Dedifferentiated amniotic fluid mesenchymal stem cell (primary cell): ENCODE results near the gene COX10.

ENCODE experiments used
- DNase-seq: peaks from one replicate; pipeline ENCODE4 v3.0.0-alpha.2; 2016; ENCODE audit errors: extremely low spot score

Gene COX10

DNA sequence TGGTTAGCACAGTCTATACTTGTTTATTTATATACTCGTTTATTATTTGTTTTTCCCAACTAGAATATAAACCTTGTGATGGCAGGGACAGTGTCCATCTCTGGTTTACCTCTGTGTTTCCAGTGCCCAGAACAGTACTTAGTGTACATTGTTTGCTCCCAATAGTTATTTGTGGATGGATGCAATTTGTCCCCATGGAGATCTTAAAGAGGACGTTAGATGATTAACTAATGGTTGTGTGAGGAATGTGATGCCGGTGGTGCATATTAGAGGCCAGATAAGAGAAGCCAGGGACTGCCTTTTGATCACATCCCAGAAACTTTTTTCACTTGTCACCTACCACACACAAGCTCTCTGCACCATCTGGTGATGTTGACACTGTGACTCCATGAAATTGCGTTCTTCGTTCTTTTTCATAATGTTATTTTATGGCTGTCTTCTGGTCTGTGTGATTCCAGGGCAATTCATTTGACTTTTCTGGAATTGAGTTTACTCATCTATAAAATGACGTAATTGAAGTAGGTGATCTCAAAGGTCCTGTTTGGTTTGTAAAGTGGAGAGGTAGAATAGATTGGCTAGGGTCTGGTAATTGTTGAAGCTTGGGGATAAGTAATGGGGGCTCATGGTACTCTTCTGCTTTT lies 1.2 kb downstream of the COX10 start:
- DNase-seq: no peak

DNA sequence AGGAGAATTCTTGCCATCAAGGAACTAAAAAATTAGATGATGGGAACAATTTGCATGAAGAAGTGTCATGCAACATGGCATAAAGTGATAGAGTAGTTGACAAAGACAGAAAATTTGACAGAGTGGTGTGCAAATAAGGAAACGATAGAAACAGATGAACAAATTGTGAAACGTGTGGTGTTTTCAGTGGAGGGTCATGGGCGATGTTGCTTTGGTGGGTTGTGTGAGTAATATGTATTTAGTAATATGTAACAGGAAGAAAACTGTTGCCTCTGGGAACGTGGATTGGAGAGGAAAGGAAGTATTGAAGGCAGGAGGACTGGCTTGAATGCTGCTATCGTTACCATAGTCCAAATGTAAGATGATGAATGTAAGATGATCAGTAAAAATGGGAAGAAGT lies 3.6 kb downstream of the COX10 start:
- DNase-seq: no peak

DNA sequence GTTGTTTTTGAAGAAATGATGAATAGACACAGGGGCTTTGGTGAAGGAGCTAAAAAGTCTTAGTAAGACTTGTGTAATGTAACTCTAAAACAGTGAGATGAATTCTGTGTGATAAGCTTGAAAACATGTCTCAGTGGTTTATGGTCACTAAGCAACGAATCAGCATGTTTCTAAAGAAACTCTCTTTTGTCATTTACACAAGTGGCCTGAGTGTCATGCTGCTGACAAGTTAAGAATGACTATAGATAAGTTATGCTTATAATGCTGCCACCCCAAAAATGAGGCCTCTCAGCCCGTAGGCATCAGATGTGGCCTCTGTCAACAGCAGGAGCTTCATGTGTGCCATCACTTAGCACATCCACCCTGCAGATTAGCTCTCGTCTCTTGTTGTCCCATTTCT lies 8.7 kb downstream of the COX10 start:
- no peak for DNase-seq

DNA sequence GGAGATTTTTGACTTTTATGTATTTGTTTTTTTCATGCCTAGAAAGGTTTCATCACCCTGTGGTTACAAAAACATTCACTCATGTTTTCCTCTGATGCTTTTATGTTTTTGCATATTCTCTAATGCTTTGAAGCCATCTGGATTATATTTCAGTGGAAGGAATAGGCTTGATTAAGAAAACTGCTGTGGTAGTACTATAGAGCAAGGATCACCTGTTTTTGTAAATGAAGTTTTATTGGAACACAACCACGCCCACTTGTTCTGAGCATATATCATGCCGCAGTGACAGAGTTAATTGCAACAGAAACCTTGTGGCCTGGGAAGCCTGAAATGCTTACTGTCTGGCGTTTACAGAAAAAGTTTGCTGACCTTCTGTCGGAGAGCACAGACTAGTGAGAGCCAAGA lies 11.5 kb downstream of the COX10 start:
- peak; percentile 37 for DNase-seq

DNA sequence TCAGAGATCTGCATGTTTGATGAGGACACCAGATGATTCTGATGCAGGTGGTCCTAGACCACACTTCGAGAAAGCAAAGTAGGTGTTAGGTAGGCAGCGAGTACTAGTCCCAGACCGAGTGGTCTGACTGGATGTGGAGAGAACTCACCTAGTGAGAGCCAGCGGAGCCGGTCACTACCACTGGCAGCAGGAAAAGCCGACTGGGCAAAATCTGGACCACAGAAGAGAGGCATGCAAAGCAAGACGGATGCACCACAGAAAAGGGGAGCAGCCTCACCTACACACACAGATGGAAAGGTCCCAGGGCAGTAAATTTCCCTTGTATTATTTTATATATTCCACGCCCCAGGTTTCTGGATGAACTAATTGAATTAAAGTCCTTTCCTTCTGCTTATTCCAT lies 13.5 kb downstream of the COX10 start:
- no peak for DNase-seq

DNA sequence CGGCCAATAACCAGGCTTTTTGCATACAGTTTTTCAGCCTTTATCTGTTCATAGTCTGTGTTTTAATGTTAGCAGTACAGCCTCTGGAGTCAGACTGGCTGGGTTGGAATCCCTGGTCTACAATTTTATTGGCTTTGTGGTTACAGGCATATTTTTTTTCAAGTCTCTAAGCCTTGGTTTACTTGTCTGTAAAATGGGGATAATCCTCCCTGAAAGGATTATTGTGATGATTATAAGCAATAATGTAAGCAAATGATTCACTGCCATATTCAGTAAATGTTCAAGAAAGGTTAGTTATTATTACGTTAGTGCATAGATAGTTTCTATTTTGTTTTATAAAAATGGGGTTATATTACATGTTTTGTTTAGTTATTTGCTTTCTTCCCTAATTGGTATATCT lies 15.7 kb downstream of the COX10 start:
- DNase-seq: no peak

DNA sequence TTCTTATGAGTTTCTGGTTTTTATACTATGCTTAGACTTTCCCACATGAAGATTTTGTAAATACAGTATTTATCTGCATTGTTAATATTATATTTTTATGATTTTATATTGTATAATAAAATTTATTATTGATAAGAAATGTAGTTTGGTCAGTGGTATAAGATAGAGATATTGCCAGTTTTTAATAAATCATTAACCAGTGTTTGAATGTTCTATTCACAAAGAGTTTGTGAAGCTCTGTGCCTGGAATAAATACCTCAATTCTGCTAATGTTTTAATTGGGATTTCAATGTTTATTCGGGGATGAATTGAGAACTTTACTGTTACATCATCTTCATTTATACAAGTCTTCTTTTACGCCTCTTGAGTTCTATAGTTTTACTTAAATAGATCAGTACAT lies 16.9 kb downstream of the COX10 start:
- no peak for DNase-seq

DNA sequence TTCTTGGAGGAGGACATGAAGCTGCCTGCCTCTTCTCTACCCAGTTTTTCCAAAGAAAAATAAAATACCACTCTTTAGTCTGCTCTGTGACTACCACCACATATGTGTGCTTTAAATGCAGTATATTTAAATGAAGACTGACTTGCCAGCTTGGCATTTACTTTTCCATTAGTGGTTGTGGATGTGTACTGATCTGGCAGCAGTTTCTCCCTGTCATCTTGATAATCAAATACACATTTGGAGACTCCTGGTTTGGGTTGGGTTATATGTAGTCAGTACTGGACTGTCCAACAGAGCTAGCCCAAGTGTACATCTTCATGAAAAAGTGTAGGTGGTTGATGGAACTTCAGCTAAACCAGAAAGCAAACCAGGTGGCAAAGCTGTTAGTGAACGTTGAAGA lies 19.9 kb downstream of the COX10 start:
- DNase-seq: no peak

DNA sequence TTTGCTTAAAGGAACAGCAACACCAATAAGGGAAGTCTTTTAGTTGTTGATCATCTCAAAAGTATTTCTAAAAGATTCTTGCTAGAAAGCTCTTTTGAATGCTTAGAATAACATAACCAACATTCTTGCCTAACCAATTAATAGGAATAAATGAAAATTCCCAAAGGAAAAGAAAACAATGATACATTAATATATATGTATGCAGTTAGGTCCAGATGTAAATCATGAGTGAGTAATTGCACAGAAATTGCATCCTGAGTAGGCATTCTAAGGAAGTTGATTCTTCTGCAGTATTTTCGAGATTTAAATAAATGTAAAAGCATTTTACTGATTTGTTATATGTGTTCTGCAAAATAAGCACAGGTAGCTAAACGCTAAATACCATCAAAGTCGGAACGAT lies 22.1 kb downstream of the COX10 start:
- DNase-seq: no peak

DNA sequence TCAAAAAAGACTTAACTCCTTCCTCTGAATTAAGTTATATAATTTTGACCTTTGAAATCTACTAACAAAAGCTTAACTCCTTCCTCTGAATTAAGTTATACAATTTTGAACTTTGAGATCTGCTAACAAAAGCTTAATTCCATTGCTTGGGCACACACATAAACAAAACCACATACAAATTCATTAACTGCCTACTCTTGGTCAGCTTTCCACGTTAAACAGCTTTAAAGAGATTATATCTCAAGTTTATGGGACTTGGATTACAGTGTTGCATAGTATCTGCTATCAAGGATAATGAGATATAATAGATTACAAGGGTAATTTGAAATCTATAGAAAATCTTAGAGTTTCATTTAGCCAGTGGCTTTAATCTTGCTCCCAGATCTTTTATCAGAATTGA lies 23.5 kb downstream of the COX10 start:
- no peak for DNase-seq

DNA sequence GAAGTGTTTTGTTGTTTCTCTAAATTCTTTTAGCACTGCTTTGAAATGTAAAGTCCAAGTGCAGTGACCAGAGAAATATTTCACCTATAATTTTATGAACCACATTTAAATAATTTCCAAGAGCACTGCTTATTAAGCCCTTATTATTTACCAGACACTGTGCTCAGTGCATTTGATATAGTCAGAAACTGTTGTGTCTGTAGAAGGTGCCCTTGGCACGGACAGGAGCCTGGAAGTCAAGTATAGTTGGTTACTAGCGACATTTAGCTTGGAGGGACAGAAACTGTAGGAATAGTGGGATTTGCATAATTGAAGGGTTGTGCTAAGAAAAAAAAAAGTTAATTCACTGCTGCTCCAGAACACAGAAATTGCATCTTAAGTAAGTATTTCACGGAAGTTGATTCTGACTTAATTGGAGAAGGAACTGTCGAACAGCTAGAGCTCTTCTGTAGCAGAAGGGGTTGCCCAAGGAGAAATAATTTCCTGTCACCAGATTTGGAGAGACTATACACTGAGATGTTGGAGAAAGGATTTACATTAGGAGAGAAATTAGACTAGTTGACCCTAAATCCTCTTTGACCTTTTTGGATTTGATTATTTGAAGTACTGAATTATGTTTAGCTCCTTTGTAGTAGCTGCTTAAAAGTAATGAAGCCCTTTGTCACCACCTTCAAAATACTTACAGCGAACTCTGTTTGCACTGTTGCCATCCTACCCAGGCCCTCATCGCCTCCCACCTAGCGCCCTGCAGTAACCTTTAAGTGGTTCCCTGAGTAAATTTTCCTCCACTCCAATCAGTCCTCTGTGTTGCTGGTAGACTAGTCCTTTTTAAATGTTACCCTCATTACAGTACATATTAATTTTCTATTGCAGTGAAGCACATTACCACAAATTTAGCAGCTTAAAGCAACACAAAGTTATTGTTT lies 25.6 kb downstream of the COX10 start:
- no peak for DNase-seq

DNA sequence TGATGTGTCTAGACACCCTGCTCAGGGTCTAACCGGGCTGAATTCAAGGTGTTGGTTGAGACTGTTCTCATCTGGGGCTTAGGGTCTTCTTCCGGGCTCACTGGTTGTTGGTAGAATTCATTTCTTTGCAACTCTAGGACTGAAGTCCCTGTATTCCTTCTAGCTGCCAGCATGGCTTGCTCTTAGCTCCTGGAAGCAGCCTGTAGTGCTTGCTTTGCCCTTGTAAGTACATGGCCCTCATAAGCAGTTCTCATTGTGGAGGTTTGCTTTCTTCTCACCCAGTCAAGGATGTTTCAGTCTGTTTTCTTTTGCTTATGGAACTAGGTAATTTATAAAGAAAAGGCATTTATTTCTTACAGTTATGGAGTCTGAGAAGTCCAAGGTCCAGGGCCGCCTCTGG lies 26.3 kb downstream of the COX10 start:
- no peak for DNase-seq

DNA sequence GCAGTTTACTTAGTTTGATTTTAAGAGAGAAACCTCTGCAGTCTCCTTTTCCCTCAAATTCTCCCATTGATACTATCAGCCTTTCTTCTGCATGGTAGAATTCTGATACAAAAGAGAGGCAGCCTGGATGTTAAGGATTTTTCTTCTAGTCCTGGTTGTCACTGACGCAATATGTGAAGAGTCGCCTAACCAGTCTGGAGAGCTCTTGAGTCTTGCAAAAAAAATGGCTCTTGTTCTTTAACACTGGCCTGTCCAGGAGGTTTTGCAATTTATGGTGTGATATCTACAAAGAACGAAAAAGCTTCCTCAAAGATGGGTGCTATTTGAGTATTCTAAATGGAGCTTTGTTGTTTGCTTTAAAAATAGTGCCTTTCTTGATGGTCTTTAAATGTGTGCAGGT lies 28.9 kb downstream of the COX10 start:
- DNase-seq: no peak

DNA sequence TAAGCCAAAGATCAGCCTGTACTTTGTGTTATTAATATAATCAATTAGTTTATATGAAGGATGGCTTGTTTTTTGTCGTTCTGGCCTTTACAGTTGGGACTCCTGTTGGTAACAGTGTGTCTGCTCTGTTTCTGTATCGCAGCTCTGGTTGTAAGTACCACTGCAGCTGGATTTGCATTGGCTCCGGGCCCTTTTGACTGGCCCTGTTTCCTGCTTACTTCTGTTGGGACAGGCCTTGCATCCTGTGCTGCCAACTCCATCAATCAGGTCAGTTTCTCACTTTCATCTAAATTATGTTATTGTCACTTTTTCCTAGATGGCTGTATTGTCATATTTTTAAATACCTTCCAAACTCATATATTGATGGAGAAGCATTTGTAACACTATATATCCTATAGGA lies 32.7 kb downstream of the COX10 start:
- no peak for DNase-seq

DNA sequence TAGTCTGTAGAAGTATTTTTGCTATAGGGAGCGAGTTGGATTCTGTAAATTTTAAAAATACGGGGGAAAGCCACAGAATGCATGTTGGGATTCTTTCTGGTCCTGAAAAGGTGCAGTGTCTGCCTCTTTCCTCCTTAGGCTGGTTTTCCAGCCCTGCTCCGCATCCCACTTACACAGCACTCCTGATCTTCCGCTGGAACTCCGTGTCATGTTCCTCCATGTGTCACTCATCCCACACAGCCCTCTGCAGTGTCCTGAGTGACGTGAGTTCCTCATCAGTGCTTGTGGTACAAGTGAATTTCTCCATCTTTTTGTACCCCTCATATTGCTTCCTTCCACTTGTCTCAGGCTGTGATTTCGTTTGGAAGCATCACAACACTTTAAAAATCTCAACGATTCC lies 34.5 kb downstream of the COX10 start:
- DNase-seq: no peak

DNA sequence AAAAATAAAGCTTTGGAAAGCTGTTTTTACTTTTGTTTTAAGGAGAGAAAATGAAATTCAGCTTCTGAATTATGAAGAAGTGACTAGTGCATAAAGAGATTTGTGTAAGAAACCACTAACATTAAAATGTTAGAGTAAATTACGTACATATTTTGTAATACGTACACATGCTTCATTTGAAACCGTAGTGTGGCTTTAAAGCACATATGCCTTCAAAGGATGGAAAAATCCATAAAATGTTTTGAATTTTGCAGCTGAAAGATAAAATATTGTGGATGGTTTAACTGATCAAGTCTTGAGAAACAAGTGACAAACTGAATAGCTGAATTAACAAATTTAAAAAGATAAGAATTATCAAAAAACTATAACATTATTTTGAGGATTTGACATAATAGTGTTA lies 35.4 kb downstream of the COX10 start:
- DNase-seq: no peak

DNA sequence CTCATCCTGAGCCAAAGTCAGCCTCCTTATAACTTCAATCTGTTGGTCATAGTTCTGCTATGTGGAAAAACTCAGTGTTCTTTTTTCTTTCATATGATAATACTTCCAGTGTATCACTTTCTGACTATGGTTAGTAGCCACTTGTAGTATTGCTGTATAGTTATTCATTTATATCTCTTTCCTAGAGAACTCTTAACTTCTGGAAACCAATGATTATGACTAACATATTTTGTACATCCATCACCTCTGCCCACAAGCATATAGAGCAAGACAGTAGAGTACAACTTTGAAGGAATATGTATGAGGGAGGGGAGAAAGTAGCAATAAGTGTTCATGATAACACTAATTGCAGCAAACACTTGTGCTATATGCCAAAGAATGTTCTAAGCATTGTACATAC lies 38.6 kb downstream of the COX10 start:
- DNase-seq: no peak

DNA sequence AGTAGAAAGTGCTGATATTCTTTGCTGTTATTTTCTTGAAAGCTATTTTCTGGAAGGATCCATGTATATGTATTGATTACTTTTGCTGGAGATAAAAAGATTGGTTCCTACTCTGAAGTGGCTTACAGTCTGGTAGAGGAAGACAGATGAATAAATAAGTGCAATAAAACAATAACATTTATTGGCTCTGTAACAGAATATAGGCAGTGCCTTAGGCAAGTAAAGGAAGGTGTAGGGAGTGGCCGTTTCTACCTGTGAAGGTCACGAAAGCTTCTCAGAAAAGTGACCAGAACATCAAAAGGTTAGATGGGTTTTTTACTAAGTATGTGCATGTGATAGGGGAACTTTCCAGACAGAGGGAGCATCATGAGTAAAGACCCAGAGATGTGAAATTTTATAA lies 43.1 kb downstream of the COX10 start:
- DNase-seq: no peak

DNA sequence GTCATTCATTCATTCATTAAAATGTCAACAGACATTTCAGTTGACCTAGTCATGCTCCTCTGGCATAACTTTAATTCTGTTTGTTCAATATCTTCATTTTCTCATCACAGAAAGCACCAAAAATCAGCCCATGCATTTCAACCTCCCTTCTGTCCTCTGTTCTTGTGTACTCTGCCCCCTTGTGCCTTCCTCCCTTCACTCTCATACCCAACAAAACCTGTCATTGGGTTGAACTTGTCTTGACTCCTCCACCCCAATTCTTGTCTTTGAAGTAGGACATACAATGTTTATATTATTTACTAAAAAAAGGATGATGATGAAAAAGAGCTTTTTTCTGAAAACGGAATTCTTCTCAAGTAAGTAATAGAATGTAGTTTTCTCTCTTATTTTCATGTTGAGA lies 43.8 kb downstream of the COX10 start:
- no peak for DNase-seq

DNA sequence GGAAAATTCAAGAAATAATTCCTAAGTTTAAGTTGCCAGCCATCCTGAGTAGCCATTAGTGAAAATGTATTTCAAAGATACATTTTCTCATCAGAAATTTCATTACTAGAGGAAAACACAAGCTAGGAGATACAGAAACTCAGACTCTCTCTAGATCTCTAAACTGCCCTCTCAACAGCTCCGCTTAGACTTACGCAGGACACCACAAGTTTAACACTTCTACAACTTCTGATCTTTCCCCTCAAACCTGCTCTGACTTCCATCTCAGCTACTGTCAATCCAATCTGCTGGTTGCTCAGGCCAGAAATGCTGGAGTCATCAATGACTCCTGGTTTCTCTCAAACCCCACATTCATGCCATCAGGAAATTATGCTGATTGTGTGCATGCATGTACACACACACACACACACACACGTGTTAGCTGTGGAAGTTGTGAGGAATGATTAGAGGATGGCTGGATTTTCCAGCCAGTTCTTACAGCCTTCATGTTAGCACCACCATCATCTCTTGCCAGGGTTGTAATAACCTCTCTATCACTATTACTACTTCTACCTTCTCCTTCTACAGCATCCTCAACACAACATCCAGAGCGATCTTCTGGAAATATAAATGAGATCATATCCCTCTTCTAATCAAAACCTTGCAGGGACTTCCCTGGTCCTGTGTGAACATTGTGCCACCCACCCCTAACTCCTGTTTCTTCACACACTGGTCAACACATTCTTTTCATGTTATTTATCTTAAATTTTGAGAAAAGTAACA lies 47.1 kb downstream of the COX10 start:
- no peak for DNase-seq

DNA sequence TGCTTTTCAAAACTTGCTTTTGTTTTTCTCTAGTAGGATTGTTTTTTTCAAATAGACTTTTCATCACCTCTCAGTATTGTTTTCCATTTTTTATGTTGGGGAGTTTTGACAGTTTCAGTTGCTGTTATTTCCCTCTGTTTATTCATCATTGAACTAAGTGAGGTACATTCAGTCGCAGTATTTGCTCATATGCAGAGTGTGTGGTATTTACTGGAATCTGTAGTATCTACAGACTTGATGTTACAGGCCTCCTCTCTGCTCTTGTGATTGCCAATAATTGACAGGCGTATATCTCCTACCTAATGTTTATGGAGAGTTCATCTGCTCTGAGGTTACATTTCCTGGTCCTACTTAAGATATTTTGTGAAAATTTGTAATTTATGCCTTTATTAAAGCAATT lies 49.6 kb downstream of the COX10 start:
- DNase-seq: no peak

DNA sequence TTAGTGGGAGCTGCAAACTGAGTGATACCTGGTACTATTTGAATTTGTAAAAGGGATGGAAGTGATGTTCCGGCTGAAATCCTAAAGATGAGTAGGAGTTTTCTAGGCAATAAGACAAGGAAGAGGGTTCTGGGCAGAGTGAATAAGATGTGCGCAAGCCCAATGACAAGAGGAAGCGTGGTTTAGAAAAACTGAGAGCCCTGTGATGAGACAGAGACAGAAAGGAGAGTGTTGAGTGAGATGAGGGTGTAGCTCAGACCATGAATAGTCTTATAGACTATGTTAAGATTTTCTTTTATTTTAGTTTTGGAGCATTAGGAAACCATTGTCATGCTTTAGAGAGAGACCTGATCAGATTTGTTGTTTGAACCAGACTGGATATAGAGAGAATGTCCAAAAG lies 50.2 kb downstream of the COX10 start:
- DNase-seq: no peak

DNA sequence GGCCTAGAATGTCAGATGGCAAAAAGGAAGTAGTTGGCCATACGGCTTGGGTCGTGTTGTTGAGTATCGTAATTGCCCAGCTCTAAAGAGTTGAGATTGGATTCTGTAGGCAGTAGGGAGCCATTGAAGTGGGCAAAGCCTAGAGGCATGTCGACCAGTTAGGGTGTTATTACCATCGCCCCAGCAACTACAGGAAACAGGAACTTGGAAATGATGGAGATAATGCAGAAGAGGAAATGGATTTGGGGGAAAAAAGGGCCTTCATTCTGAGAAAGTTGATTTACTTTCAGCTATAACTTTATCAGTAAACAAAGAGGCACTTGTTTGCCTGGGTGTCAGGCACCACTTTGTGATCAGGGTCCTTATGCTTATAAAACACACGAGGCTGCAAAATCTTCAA lies 52.6 kb downstream of the COX10 start:
- DNase-seq: no peak
